Measurements from ENCODE around the gene ADGRG4.

ADGRG4 gene

DNA sequence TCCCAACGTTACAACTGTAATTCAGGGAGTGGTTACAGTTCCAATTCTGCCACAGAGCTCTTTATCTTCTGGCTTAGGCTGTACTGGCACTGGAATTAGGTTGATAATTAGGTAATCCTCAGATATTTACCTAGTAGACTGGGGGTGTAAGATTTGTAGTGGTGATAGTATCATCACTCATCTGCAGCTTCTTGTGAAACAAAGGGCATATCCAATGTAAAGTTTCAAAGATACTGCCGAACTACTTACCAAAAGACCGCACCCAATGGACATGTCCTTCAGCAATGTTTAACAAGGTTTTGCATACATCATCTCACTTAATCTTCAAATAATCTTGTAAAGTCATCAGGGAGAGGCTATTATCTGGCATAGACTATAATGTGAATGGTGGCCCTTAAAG is 20.8 kb downstream of the ADGRG4 start:
- no peak for DNase-seq (ENCODE audit: low read depth)
- TF ChIP-seq, protein P1, sequence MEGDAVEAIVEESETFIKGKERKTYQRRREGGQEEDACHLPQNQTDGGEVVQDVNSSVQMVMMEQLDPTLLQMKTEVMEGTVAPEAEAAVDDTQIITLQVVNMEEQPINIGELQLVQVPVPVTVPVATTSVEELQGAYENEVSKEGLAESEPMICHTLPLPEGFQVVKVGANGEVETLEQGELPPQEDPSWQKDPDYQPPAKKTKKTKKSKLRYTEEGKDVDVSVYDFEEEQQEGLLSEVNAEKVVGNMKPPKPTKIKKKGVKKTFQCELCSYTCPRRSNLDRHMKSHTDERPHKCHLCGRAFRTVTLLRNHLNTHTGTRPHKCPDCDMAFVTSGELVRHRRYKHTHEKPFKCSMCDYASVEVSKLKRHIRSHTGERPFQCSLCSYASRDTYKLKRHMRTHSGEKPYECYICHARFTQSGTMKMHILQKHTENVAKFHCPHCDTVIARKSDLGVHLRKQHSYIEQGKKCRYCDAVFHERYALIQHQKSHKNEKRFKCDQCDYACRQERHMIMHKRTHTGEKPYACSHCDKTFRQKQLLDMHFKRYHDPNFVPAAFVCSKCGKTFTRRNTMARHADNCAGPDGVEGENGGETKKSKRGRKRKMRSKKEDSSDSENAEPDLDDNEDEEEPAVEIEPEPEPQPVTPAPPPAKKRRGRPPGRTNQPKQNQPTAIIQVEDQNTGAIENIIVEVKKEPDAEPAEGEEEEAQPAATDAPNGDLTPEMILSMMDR (conservative IDR thresholded peaks at IDR 0.05; ENCODE audit: low read depth, low read length): no peak
- no peak overlapping the region for H3K4me3 ChIP-seq (ENCODE audit: low read length)

DNA sequence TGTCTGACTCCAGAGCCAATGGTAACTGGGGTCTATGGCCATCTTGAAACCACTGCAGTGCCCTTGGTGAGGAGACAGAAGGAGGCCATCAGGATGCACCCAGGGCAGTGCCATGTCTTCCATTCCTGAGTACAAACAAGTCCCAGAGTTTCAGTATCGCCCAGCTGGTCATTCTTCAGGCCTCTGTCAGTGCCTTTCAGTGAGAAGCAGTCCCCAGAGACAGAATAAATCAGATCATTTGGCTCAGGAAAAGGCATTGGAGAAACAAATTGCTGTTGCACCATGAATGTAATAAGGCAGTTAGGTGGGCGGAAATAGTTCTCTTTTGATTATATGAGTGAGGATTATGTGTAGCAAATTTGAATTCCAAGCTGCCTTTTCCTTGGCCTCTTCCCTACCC is 21.3 kb downstream of the ADGRG4 start:
- no peak for DNase-seq (ENCODE audit: low read depth)
- TF ChIP-seq, protein P1 (conservative IDR thresholded peaks at IDR 0.05; ENCODE audit: low read depth, low read length): no peak
- no peak overlapping the region for H3K4me3 ChIP-seq (ENCODE audit: low read length)

DNA sequence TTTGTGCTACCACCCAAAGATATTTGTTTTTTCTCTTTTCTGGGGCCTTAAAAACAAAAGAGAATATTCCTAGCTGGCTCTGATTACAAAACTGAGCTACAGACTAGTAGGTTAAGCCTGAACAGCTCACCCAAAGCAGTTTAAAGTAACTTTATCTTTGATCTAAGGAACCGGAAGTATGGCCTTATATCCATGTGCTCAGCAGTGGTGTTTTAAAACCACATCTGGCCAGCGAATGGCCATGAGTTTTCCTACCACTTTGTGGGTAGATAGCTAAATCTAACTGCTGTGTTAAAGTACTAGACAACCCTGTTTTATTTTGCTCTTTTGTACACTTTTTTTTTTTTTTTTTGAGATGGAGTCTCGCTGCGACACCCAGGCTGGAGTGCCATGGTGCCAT is 24.6 kb downstream of the ADGRG4 start:
- TF ChIP-seq, protein P1 (conservative IDR thresholded peaks at IDR 0.05; ENCODE audit: low read depth, low read length): no peak
- DNase-seq (ENCODE audit: low read depth): no peak
- no peak overlapping the region for H3K4me3 ChIP-seq (ENCODE audit: low read length)

DNA sequence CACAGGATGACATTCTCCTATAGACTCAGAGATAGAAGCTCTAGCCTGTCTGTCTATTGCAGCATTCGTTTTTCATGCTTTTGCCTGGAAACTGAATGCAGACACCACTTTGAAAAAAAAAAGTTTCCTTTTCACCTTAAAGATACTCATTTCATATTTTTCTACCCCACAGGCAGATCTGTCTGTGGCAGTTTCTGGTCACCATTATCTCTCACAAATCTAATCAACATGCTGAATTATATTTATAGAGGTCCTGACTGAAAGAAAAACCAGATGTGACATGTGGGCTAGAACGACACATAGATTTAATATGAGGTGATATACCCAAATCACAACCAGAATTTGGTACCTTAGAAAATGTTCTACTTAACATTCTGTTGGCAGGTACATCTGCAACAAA is 28.2 kb downstream of the ADGRG4 start:
- no peak for DNase-seq (ENCODE audit: low read depth)
- H3K4me3 ChIP-seq (ENCODE audit: low read length): no peak overlapping the region
- TF ChIP-seq, protein P1 (conservative IDR thresholded peaks at IDR 0.05; ENCODE audit: low read depth, low read length): no peak

DNA sequence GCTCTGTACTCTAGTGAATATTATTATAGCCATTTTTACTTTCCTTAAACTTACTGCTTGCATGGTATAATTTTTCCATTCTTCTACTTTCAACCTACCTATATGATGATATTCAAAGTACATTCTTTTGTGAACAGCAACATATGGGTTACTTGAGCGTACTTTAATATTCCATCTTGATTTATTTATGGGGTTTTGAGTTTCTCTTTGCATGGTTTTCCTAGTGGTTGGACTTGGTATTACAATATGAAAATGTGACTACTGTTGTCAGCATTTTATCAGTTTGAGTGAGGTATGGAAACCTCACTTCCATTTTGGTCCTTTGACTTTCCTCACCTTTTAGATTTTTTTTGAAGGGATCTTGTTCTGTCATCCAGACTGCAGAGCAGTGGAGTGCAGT is 35.9 kb downstream of the ADGRG4 start:
- DNase-seq (ENCODE audit: low read depth): no peak
- H3K4me3 ChIP-seq (ENCODE audit: low read length): no peak overlapping the region
- TF ChIP-seq, protein P1 (conservative IDR thresholded peaks at IDR 0.05; ENCODE audit: low read depth, low read length): peak; percentile 40

DNA sequence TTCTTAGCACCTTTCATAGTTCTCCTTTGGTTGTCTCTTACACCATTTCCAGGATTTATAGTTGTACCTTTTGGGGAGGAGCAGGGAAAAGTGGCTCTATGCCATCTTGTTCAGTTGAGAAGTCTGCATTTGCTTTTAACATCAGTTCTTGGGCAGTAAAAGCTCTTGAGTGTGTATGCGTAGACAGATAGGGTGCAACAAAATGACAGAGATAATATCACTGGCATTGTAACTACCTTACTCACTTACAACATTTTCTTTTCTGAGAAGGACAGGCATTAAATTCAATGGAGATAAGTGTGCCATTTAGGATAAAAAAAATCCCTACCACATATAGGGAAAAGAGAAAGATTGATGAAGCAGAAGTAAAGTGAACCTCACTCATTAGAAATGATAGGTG is 38.9 kb downstream of the ADGRG4 start:
- DNase-seq (ENCODE audit: low read depth): no peak
- H3K4me3 ChIP-seq (ENCODE audit: low read length): no peak overlapping the region
- TF ChIP-seq, protein P1 (conservative IDR thresholded peaks at IDR 0.05; ENCODE audit: low read depth, low read length): no peak

DNA sequence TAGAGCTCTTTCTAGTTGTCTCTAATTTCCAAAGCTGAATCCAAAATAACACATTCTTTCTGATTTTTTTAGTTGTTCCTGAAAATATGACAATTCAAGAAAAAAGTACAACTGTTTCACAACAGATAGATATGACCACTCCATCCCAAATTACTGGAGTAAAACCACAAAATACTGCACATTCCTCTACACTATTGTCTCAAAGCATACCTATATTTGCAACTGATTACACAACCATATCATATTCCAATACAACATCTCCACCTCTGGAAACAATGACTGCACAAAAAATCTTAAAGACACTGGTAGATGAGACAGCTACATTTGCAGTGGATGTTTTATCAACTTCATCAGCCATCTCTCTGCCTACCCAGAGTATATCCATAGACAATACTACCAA is 43.6 kb downstream of the ADGRG4 start:
- DNase-seq (ENCODE audit: low read depth): no peak
- no peak overlapping the region for H3K4me3 ChIP-seq (ENCODE audit: low read length)
- TF ChIP-seq, protein P1 (conservative IDR thresholded peaks at IDR 0.05; ENCODE audit: low read depth, low read length): no peak

All from retinal pigment epithelial cell (primary cell).